Trophoblast cell (in vitro differentiated cells and primary cell): ENCODE data around the gene AMACR.

Experiments
- DNase-seq, 2 donors: peaks; one replicate each; pipeline ENCODE4 v3.0.0-alpha.2; 2016
- H2AFZ ChIP-seq: 2 replicates; pipeline ENCODE4 v1.6.1; 2013; ENCODE audit warnings: low read length, moderate library complexity, mild to moderate bottlenecking; ENCODE audit not compliant: insufficient read depth, poor library complexity
- H2AK5ac ChIP-seq: 2 replicates; pipeline ENCODE4 v1.6.1; 2013; ENCODE audit warnings: mild to moderate bottlenecking, low read length
- H2BK120ac ChIP-seq: 2 replicates; pipeline ENCODE4 v1.6.1; 2013; ENCODE audit warnings: low read length, mild to moderate bottlenecking, moderate library complexity; ENCODE audit not compliant: insufficient read depth, poor library complexity
- H2BK12ac ChIP-seq: 2 replicates; pipeline ENCODE4 v1.6.1; 2013; ENCODE audit warnings: mild to moderate bottlenecking, low read length, moderate library complexity
- H2BK5ac ChIP-seq: 2 replicates; pipeline ENCODE4 v1.6.1; 2013; ENCODE audit warnings: low read length, low read depth, moderate library complexity, mild to moderate bottlenecking; ENCODE audit not compliant: poor library complexity
- H3K14ac ChIP-seq: 2 replicates; pipeline ENCODE4 v1.6.1; 2013; ENCODE audit warnings: mild to moderate bottlenecking, low read length
- H3K18ac ChIP-seq: 2 replicates; pipeline ENCODE4 v1.6.1; 2013; ENCODE audit warnings: mild to moderate bottlenecking, low read length
- H3K23ac ChIP-seq: 2 replicates; pipeline ENCODE4 v1.6.1; 2013; ENCODE audit warnings: low read length
- H3K27ac ChIP-seq: 2 replicates; pipeline ENCODE4 v1.5.1; 2013; ENCODE audit warnings: low read depth, mild to moderate bottlenecking, inconsistent platforms, low read length, moderate library complexity
- H3K27me3 ChIP-seq: 2 replicates; pipeline ENCODE4 v1.6.1; 2013; ENCODE audit warnings: inconsistent platforms, mild to moderate bottlenecking, low read length, moderate library complexity; ENCODE audit not compliant: insufficient read depth
- H3K36me3 ChIP-seq, 2 experiments: 1 replicate in 1 of 2; 2 replicates in 1 of 2; pipeline ENCODE4 v1.6.1; 2013; ENCODE audit warnings: low read length in 2 of 2, mild to moderate bottlenecking in 2 of 2, moderate library complexity in 1 of 2; ENCODE audit not compliant: insufficient read depth in 2 of 2, control insufficient read depth in 1 of 2
- H3K4ac ChIP-seq: 2 replicates; pipeline ENCODE4 v1.6.1; 2013; ENCODE audit warnings: low read depth, mild to moderate bottlenecking, low read length, moderate library complexity
- H3K4me1 ChIP-seq, 2 experiments: 1 replicate in 1 of 2; 2 replicates in 1 of 2; pipeline ENCODE4 v1.6.1; 2013; ENCODE audit warnings: low read length in 2 of 2, mild to moderate bottlenecking in 2 of 2, moderate library complexity in 1 of 2; ENCODE audit not compliant: insufficient read depth in 2 of 2, control insufficient read depth in 1 of 2
- H3K4me2 ChIP-seq: 2 replicates; pipeline ENCODE4 v1.6.1; 2013; ENCODE audit warnings: inconsistent platforms, mild to moderate bottlenecking, low read length, moderate library complexity
- H3K4me3 ChIP-seq: 2 replicates; pipeline ENCODE4 v1.5.1; 2013; ENCODE audit warnings: mild to moderate bottlenecking, low read depth, low read length, inconsistent platforms
- H3K79me1 ChIP-seq: one replicate; pipeline ENCODE4 v1.6.1; 2013; ENCODE audit warnings: low read length
- H3K79me2 ChIP-seq: 2 replicates; pipeline ENCODE4 v1.6.1; 2013; ENCODE audit warnings: low read length, mild to moderate bottlenecking; ENCODE audit not compliant: control insufficient read depth, insufficient read depth, poor library complexity
- H3K9ac ChIP-seq: 2 replicates; pipeline ENCODE4 v1.6.1; 2013; ENCODE audit warnings: mild to moderate bottlenecking, low read length
- H3K9me3 ChIP-seq: 2 replicates; pipeline ENCODE4 v1.6.1; 2013; ENCODE audit warnings: low read depth, mild to moderate bottlenecking, control low read depth, inconsistent platforms, low read length; ENCODE audit not compliant: insufficient read depth
- H4K12ac ChIP-seq: 2 replicates; pipeline ENCODE4 v1.6.1; 2013; ENCODE audit warnings: low read depth, mild to moderate bottlenecking, low read length, moderate library complexity
- H4K8ac ChIP-seq: 2 replicates; pipeline ENCODE4 v1.6.1; 2013; ENCODE audit warnings: low read depth, mild to moderate bottlenecking, low read length, moderate library complexity
- H4K91ac ChIP-seq: one replicate; pipeline ENCODE4 v1.6.1; 2013; ENCODE audit warnings: low read depth, mild to moderate bottlenecking, low read length, moderate library complexity
- WGBS: extraction: QIAGEN DNeasy Blood & Tissue Kit; methylation state at CpG from one replicate; pipeline ENCODE4 v1.1.7; 2013; ENCODE audit warnings: missing lambda C conversion rate; ENCODE audit not compliant: insufficient read length, insufficient coverage; ENCODE audit errors: extremely low coverage; 5-methylcytosine and 5-hydroxymethylcytosine counted together

The AMACR gene

DNA sequence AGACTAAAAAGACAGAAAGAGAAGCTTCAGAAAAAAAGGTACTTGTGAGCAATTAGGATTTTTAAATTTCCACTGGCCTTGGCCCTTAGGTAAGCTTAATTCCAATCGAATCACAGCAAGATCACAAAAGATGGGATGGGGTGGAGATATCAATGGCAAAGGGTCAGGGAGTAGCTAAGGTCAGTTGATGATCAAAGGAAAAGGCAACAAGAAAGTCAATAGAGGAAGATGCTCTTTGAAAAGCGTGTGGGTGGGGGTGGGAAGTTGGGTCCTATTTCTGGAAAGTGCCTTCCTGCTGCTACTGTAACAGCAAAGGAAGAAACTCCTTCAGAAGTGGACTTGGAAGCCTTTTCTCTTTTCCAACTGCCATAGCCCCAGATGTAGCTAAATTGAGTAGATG is 27.9 kb upstream of the AMACR start:
- no peak overlapping the region for H4K91ac ChIP-seq
- H3K27me3 ChIP-seq = no peaks in the 10 kb centered on the region
- no CpG with 5 or more reads among the region's 2 CpGs for WGBS
- H3K23ac ChIP-seq = no peak overlapping the region
- no peak overlapping the region for H3K18ac ChIP-seq
- H3K79me1 ChIP-seq = no peaks in the 10 kb centered on the region
- no peak overlapping the region for H3K4me2 ChIP-seq
- H3K4me3 ChIP-seq = no peak overlapping the region
- H3K36me3 ChIP-seq = no peaks in the 10 kb centered on the region
- no peak overlapping the region for H3K14ac ChIP-seq
- no peaks in the 10 kb centered on the region for H3K9me3 ChIP-seq
- no peaks in the 10 kb centered on the region for H3K79me2 ChIP-seq
- H2BK12ac ChIP-seq = no peak overlapping the region
- no peak overlapping the region for H4K8ac ChIP-seq
- H2AK5ac ChIP-seq = no peak overlapping the region
- H2BK120ac ChIP-seq = no peak overlapping the region
- no peak overlapping the region for H2BK5ac ChIP-seq
- no peak overlapping the region for H3K4ac ChIP-seq
- H2AFZ ChIP-seq = no peak overlapping the region
- DNase-seq = no peak
- peaks cover 0 to 3% of the 10 kb centered on the region in 2 experiments for H3K4me1 ChIP-seq
- H4K12ac ChIP-seq = no peak overlapping the region
- H3K27ac ChIP-seq = no peak overlapping the region
- no peak overlapping the region for H3K9ac ChIP-seq

DNA sequence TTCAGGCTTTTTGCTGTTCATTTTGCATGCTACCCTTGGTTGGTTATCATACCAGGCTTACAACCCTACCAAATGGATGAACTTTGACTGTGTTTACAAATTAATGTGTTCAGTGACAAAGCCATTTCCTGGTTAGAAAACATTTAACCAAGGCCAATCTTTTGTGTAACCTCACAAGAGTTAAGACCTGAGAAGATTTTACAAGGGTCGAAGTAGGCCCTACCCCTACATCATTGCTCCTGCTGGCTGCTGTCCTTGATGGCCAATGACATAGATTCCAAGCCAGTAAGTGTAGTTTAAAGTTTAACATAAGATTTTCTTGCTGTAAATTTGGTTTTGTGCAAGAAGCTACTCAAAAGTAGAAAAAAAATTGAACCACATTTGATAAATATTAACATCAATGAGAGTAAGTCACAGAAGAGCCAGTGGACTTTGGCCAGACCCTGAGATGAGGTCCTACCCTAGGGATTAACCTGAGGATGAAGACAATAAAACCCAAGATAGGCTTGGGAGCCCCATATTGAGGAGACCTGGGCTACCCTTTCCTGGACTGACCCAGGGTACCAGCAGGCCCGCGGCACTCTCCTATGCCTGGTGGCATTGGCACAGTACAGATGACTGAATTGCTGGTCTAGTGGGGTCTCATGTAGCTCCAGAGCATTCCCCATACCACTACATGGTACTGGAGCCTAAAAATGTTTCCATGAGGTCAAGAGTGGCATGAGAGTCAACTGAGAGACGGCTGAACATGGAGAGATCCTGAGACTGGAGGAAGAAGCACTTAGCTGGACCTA is 26.9 kb upstream of the AMACR start:
- DNase-seq = no peak
- Histone ChIP-seq H3K79me1 (no peaks in the 10 kb centered on the region), H2AK5ac (no peak overlapping the region), H3K14ac (no peak overlapping the region), H3K4me2 (no peak overlapping the region), H4K8ac (no peak overlapping the region), H3K9me3 (no peaks in the 10 kb centered on the region), H3K4me1 (peaks cover 0 to 3% of the 10 kb centered on the region in 2 experiments), H4K12ac (no peak overlapping the region), H2BK5ac (no peak overlapping the region), H2BK120ac (no peak overlapping the region), H3K79me2 (no peaks in the 10 kb centered on the region), H3K4ac (no peak overlapping the region), H4K91ac (no peak overlapping the region), H2BK12ac (no peak overlapping the region), H3K18ac (no peak overlapping the region), H3K9ac (no peak overlapping the region), H2AFZ (no peak overlapping the region), H3K23ac (no peak overlapping the region), H3K36me3 (no peaks in the 10 kb centered on the region), H3K4me3 (no peak overlapping the region), H3K27ac (no peak overlapping the region), H3K27me3 (no peaks in the 10 kb centered on the region)
- no CpG with 5 or more reads among the region's 4 CpGs for WGBS

DNA sequence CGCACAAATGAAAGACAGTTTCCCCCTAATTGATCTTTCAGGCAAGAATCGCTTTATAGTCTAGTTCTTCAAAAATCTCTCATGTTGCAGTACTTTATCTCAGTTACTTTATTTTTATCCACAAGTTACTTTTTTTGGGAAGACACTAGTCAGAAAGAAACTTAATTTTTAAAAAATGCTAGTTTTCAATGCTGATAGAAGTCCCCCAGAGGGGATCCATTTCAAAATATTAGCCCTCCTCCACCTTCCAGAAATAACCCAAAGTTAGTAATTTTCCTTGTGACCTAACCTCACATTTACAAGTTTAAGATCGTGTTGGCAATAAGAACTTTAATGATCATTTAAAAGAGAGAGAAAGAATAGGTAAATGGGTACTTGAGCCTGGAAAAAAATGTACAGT is 24.1 kb upstream of the AMACR start:
- Histone ChIP-seq H3K23ac (no peak overlapping the region), H3K4me2 (no peak overlapping the region), H4K8ac (no peak overlapping the region), H3K79me2 (no peaks in the 10 kb centered on the region), H3K4ac (no peak overlapping the region), H3K79me1 (no peaks in the 10 kb centered on the region), H4K91ac (no peak overlapping the region), H2AK5ac (no peak overlapping the region), H3K4me1 (no peaks in the 10 kb centered on the region), H3K4me3 (no peak overlapping the region), H3K9me3 (no peaks in the 10 kb centered on the region), H2BK5ac (no peak overlapping the region), H3K18ac (no peak overlapping the region), H3K14ac (no peak overlapping the region), H3K27ac (no peak overlapping the region), H2BK12ac (no peak overlapping the region), H2BK120ac (no peak overlapping the region), H2AFZ (no peak overlapping the region), H3K9ac (no peak overlapping the region), H3K27me3 (no peaks in the 10 kb centered on the region), H4K12ac (no peak overlapping the region), H3K36me3 (no peaks in the 10 kb centered on the region)
- no CpG with 5 or more reads among the region's 3 CpGs for WGBS
- DNase-seq = no peak

DNA sequence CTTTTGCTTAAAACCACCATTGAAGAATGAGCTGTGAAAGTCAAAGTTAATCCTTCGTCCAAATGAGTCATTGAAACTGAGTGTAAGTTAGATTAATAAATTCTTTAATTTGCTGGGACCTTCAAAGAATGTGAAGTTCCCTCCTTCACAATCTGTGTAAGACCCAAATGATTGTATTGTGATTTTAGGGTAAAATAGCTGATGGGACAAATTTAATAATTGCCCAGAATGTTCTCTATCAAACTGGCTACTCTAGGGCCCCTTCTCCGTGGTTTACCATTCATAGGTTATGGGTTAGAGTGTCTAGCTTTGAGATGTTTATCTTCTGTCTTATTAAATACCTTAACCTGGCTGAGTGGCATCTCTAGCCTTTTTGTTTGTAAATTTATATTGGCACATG is 23.3 kb upstream of the AMACR start:
- no peak for DNase-seq
- Histone ChIP-seq H3K4me3 (no peak overlapping the region), H4K12ac (no peak overlapping the region), H3K4me2 (no peak overlapping the region), H3K4ac (no peak overlapping the region), H2BK5ac (no peak overlapping the region), H3K79me1 (no peaks in the 10 kb centered on the region), H3K27me3 (no peaks in the 10 kb centered on the region), H3K9ac (no peak overlapping the region), H4K91ac (no peak overlapping the region), H3K79me2 (no peaks in the 10 kb centered on the region), H3K36me3 (no peaks in the 10 kb centered on the region), H4K8ac (no peak overlapping the region), H3K18ac (no peak overlapping the region), H2BK12ac (no peak overlapping the region), H3K4me1 (no peaks in the 10 kb centered on the region), H2BK120ac (no peak overlapping the region), H3K23ac (no peak overlapping the region), H2AK5ac (no peak overlapping the region), H3K9me3 (no peaks in the 10 kb centered on the region), H3K14ac (no peak overlapping the region), H3K27ac (no peak overlapping the region), H2AFZ (no peak overlapping the region)
- no CpG with 5 or more reads among the region's 2 CpGs for WGBS
